ENCODE results near the gene THSD7B.

GRCh38 chr2:137718786-137719185 lies 953.4 kb downstream of the THSD7B start:
- no peak for TF ChIP-seq POLR2A (IDR thresholded peaks at IDR 0.05)
- TF ChIP-seq, protein P1, sequence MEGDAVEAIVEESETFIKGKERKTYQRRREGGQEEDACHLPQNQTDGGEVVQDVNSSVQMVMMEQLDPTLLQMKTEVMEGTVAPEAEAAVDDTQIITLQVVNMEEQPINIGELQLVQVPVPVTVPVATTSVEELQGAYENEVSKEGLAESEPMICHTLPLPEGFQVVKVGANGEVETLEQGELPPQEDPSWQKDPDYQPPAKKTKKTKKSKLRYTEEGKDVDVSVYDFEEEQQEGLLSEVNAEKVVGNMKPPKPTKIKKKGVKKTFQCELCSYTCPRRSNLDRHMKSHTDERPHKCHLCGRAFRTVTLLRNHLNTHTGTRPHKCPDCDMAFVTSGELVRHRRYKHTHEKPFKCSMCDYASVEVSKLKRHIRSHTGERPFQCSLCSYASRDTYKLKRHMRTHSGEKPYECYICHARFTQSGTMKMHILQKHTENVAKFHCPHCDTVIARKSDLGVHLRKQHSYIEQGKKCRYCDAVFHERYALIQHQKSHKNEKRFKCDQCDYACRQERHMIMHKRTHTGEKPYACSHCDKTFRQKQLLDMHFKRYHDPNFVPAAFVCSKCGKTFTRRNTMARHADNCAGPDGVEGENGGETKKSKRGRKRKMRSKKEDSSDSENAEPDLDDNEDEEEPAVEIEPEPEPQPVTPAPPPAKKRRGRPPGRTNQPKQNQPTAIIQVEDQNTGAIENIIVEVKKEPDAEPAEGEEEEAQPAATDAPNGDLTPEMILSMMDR (IDR thresholded peaks at IDR 0.05), result no peak
